HCT116 (cell line): ENCODE results near the gene LKAAEAR1. TPM values are rescaled to one million over a fixed set of nuclear protein-coding genes. Genes with fewer than 3 reads are reported as not detected.
A peak's percentile ranks its signal among the peaks of the same experiment; 100 is the strongest.

Experiments
- ATAC-seq: fragments of 200-7000 bp; cut with Tn5 transposase; 2 replicates; pipeline ENCODE4 v1.9.1; 2020; ENCODE audit warnings: mild to moderate bottlenecking, moderate library complexity
- BruUV-seq: library from RNA; stranded (reverse); fragments of 400-500 nt; replicated peaks from 2 replicates; lab custom pipeline; 2021; lab: Mats Ljungman, UMichigan
- CTCF ChIA-PET: fragments of 300-600 bp; sonication (Branson Sonifier 250); formaldehyde crosslinking; loops from one replicate; lab custom pipeline; 2021; ENCODE audit warnings: antibody characterized with exemption; lab: Charles Lee
- POLR2A ChIA-PET: fragments of 300-600, 350-600 bp; sonication (Branson Sonifier 250); formaldehyde crosslinking; loops from one replicate; lab custom pipeline; 2021; ENCODE audit warnings: antibody characterized with exemption; lab: Charles Lee
- RAD21 ChIA-PET, 2 experiments: fragments of 300-600 bp; sonication (Branson Sonifier 250); formaldehyde crosslinking; loops; one replicate each; lab custom pipeline; 2023; ENCODE audit warnings: low total read pairs in 2 of 2; ENCODE audit not compliant: uncharacterized antibody in 2 of 2, unreplicated experiment in 2 of 2, low non-redundant PET in 1 of 2; lab: Charles Lee
- DNase-seq: peaks from one replicate; pipeline ENCODE4 v3.0.0-alpha.2; 2010; ENCODE audit warnings: low read depth, low spot score
- H2AFZ ChIP-seq: fragments of 200-600 bp; shearing (Covaris generic), sonication (generic); 2 replicates; pipeline ENCODE4 v1.6.1; 2017; ENCODE audit warnings: low read depth, mixed run types, mixed read lengths, antibody characterized with exemption, low read length; ENCODE audit not compliant: poor library complexity, severe bottlenecking
- H3K27ac ChIP-seq: 2 replicates; pipeline ENCODE4 v1.5.1; 2012; ENCODE audit warnings: low read depth, low read length
- H3K27me3 ChIP-seq: fragments of 200-600 bp; sonication (generic); 2 replicates; pipeline ENCODE4 v1.6.1; 2016; ENCODE audit warnings: mixed run types, low read length, mixed read lengths; ENCODE audit not compliant: insufficient read depth
- H3K36me3 ChIP-seq, 2 experiments: fragments of 200-500 bp in 1 of 2; fragments of 200-600 bp in 1 of 2; sonication (Bioruptor generic) in 1 of 2; sonication (generic) in 1 of 2; 2 replicates each; pipeline versions ENCODE4 v1.5.1 to v1.6.1; 2014 to 2016; ENCODE audit warnings: low read length in 2 of 2, inconsistent platforms in 1 of 2, mixed read lengths in 1 of 2, mixed run types in 1 of 2; ENCODE audit not compliant: insufficient read depth in 2 of 2, control insufficient read depth in 1 of 2
- H3K4me1 ChIP-seq, 2 experiments: fragments of 200-600 bp in 1 of 2; sonication (generic) in 1 of 2; 2 replicates each; pipeline versions ENCODE4 v1.5.1 to v1.6.1; 2012 to 2017; ENCODE audit warnings: low read length in 2 of 2, inconsistent platforms in 1 of 2, mild to moderate bottlenecking in 1 of 2, mixed read lengths in 1 of 2, mixed run types in 1 of 2, moderate library complexity in 1 of 2; ENCODE audit not compliant: insufficient read depth in 2 of 2, control insufficient read depth in 1 of 2
- H3K4me2 ChIP-seq: fragments of 200-600 bp; sonication (generic); 2 replicates; pipeline ENCODE4 v1.6.1; 2017; ENCODE audit warnings: mixed run types, low read length, mixed read lengths
- H3K4me3 ChIP-seq, 2 experiments: fragments of 200-600 bp in 1 of 2; sonication (generic) in 1 of 2; replicated peaks in 1 of 2; 2 replicates each; pipeline ENCODE4 v1.5.1; 2011 to 2016; ENCODE audit warnings: low read length in 2 of 2, control low read depth in 1 of 2, low read depth in 1 of 2, mild to moderate bottlenecking in 1 of 2, mixed read lengths in 1 of 2, mixed run types in 1 of 2
- H3K79me2 ChIP-seq: fragments of 200-600 bp; sonication (generic); 2 replicates; pipeline ENCODE4 v1.6.1; 2017; ENCODE audit warnings: mild to moderate bottlenecking, mixed run types, low read length, moderate library complexity, mixed read lengths; ENCODE audit not compliant: insufficient read depth
- H3K9ac ChIP-seq: fragments of 200-600 bp; sonication (generic); 2 replicates; pipeline ENCODE4 v1.6.1; 2016; ENCODE audit warnings: low read length, mixed read lengths
- H3K9me2 ChIP-seq: fragments of 200-600 bp; sonication (generic), shearing (Covaris generic); 2 replicates; pipeline ENCODE4 v1.6.1; 2017; ENCODE audit warnings: mixed run types, mild to moderate bottlenecking, moderate library complexity; ENCODE audit not compliant: insufficient read depth
- H3K9me3 ChIP-seq, 2 experiments: fragments of 200-500 bp in 1 of 2; fragments of 200-600 bp in 1 of 2; sonication (Bioruptor generic) in 1 of 2; sonication (generic) in 1 of 2; 2 replicates each; pipeline ENCODE4 v1.6.1; 2014 to 2017; ENCODE audit warnings: low read length in 2 of 2, mixed read lengths in 2 of 2, inconsistent platforms in 1 of 2, low read depth in 1 of 2, mild to moderate bottlenecking in 1 of 2, mixed run types in 1 of 2, moderate library complexity in 1 of 2; ENCODE audit not compliant: control insufficient read depth in 1 of 2, insufficient read depth in 1 of 2
- H4K20me1 ChIP-seq: fragments of 200-600 bp; sonication (generic), shearing (Covaris generic); 2 replicates; pipeline ENCODE4 v1.6.1; 2017; ENCODE audit warnings: mixed run types, mild to moderate bottlenecking, moderate library complexity; ENCODE audit not compliant: insufficient read depth
- EGR1 ChIP-seq: IDR thresholded peaks from 2 replicates; pipeline ENCODE4 v1.6.1; 2012; ENCODE audit warnings: low read depth
- EZH2phosphoT487 ChIP-seq: fragments of 200-600 bp; IDR thresholded peaks from 2 replicates; pipeline ENCODE4 v1.6.1; 2018; ENCODE audit warnings: antibody characterized with exemption, borderline replicate concordance
- FOSL1 ChIP-seq: IDR thresholded peaks from 2 replicates; pipeline ENCODE4 v1.6.1; 2012; ENCODE audit warnings: low read depth
- POLR2AphosphoS5 ChIP-seq: IDR thresholded peaks from 2 replicates; pipeline ENCODE4 v1.6.1; 2011; ENCODE audit warnings: mild to moderate bottlenecking, low read depth, low read length, moderate library complexity
- TCF7L2 ChIP-seq: IDR thresholded peaks from 2 replicates; pipeline ENCODE4 v1.7.0; 2011; ENCODE audit warnings: borderline replicate concordance, inconsistent platforms; ENCODE audit not compliant: insufficient read depth, insufficient read length; ENCODE audit errors: extremely low read depth
- YY1 ChIP-seq: IDR thresholded peaks from 2 replicates; pipeline ENCODE4 v1.6.1; 2011; ENCODE audit warnings: low read length, low read depth, moderate library complexity, mild to moderate bottlenecking; ENCODE audit not compliant: insufficient replicate concordance; ENCODE audit errors: extremely low read depth
- ZFX ChIP-seq: fragments of 450-650 bp; IDR thresholded peaks from 2 replicates; pipeline ENCODE4 v1.6.1; 2017
- intact Hi-C: fragments of 100-400 bp; cut with micrococcal nuclease; formaldehyde crosslinking; loops from 2 replicates; pipeline ENCODE4 v1.10.0; 2022
- total RNA-seq: library from RNA; stranded (reverse); gene quantifications from one replicate; pipeline ENCODE4 v1.2.1, GENCODE V29; 2021; ENCODE audit not compliant: unreplicated experiment
- TF ChIP-seq, protein P1 (sequence below): IDR thresholded peaks from 2 replicates; pipeline ENCODE4 v1.6.1; 2012
- TF ChIP-seq, protein P2 (sequence below): IDR thresholded peaks from 2 replicates; pipeline ENCODE4 v1.6.1; 2011; ENCODE audit warnings: mild to moderate bottlenecking, low read length, moderate library complexity; ENCODE audit not compliant: insufficient replicate concordance; ENCODE audit errors: extremely low read depth
- TF ChIP-seq, protein P3 (sequence below): IDR thresholded peaks from 2 replicates; pipeline ENCODE4 v1.6.1; 2012

The LKAAEAR1 gene
- total RNA-seq, 1 experiment from 2014 or later: not detected

DNA sequence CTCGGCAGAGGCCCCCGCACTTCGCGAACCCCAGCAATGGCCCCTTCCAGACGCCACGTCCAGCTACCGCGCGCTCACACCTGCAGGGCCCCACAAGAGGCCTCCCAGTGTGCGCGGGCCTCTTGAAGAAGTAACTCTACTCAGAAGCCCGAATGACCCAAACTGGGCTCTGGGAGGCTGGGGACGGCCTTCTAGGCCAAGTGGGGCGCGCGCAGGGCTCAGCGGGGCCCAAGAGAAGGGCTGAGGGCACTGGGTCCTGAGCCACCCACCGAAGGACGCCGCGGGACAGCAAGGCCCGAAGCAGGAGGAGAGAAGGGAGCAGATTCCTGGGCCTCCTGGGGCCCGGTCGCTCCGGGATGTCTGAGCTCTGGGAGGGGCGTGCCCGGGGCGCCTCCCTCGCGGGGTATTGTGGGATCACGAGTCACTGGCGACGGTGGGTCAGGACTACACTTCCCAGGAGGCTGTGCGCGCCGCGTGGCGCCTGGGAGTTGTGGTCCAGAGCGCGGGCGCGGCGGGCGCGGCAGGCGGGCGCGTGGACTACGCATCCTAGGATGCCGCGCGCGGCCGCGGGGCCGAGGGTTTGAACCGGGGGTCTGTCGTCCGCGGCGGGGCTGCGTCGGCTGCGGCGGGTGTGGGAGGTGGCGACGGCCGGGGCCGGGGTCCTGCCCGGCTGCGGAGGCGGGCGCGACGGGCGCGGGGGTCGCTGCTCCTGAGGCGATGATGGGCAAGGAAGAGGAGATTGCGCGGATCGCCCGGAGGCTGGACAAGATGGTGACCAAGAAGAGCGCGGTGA is 21.4 kb downstream of the LKAAEAR1 start, which contains the start of gene TCEA2:
Gene TCEA2 (plus strand): TSS at position 603 of the 793 bp plus-strand sequence. CDS start 115 bp downstream, at position 718.
- H2AFZ ChIP-seq: no peak within 1 kb of the TSS
- H3K4me1 ChIP-seq: peaks cover 42 to 58% of the 10 kb centered on the region in 2 experiments

More for the DNA sequence above, 21.4 kb downstream of the LKAAEAR1 start, which contains the start of gene TCEA2:
- Histone ChIP-seq H3K27ac (peak within 1 kb of the TSS; percentile 76), H3K4me3 (peak within 1 kb of the TSS; percentile 78 to 84), H4K20me1 (no peaks in the 10 kb centered on the region), H3K9me3 (no peaks in the 10 kb centered on the region), H3K9me2 (no peaks in the 10 kb centered on the region), H3K4me2 (peak within 1 kb of the TSS; percentile 84), H3K79me2 (no peaks in the 10 kb centered on the region), H3K9ac (peak within 1 kb of the TSS; percentile 78), H3K27me3 (no peaks in the 10 kb centered on the region), H3K36me3 (no peaks in the 10 kb centered on the region)
- DNase-seq (peak; percentile 82), ATAC-seq (peak; percentile 84)
- RAD21 ChIA-PET: interaction anchor here in 1 of 2 experiments (1.8 kb wide), 1 partner anchor 25 kb away, joined by 5 read pairs; no protein-coding TSS in a partner anchor
- BruUV-seq: no TSS peak
- CTCF ChIA-PET: interaction anchor here (1.0 to 1.5 kb wide), 4 partner anchors 8 to 198 kb away, joined by 3 to 8 read pairs (median 4); partner anchors contain the start of gene TPD52L2
- POLR2A ChIA-PET: interaction anchor here (0.7 to 1.3 kb wide), 5 partner anchors 9 to 197 kb away, joined by 4 to 7 read pairs (median 5); partner anchors contain the start of genes PRPF6 and TPD52L2
- intact Hi-C loops: no loop called here
- TF ChIP-seq EZH2phosphoT487 (no peak), FOSL1 (no peak), POLR2AphosphoS5 (peak; percentile 85), TCF7L2 (no peak), ZFX (peak; percentile 91; the same call in 1 of the 2 replicates), YY1 (peak; percentile 79), EGR1 (no peak)
- TF ChIP-seq, protein P1, sequence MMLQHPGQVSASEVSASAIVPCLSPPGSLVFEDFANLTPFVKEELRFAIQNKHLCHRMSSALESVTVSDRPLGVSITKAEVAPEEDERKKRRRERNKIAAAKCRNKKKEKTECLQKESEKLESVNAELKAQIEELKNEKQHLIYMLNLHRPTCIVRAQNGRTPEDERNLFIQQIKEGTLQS: no peak
- TF ChIP-seq, protein P2, sequence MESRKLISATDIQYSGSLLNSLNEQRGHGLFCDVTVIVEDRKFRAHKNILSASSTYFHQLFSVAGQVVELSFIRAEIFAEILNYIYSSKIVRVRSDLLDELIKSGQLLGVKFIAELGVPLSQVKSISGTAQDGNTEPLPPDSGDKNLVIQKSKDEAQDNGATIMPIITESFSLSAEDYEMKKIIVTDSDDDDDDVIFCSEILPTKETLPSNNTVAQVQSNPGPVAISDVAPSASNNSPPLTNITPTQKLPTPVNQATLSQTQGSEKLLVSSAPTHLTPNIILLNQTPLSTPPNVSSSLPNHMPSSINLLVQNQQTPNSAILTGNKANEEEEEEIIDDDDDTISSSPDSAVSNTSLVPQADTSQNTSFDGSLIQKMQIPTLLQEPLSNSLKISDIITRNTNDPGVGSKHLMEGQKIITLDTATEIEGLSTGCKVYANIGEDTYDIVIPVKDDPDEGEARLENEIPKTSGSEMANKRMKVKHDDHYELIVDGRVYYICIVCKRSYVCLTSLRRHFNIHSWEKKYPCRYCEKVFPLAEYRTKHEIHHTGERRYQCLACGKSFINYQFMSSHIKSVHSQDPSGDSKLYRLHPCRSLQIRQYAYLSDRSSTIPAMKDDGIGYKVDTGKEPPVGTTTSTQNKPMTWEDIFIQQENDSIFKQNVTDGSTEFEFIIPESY: peak; percentile 55
- TF ChIP-seq, protein P3, sequence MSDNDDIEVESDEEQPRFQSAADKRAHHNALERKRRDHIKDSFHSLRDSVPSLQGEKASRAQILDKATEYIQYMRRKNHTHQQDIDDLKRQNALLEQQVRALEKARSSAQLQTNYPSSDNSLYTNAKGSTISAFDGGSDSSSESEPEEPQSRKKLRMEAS: no peak
